Astrocyte of the spinal cord (primary cell): ENCODE data around the gene UNC5B.
A peak's percentile ranks its signal among the peaks of the same experiment; 100 is the strongest.
"Not testable (repeated sequence)": the region's sequence is repeated elsewhere in the genome, so short reads cannot be mapped to it uniquely, and the experiment has no call there.

ENCODE experiments used
- DNase-seq: peaks from one replicate; pipeline ENCODE4 v3.0.0; 2011; ENCODE audit warnings: low read depth, low spot score
- H3K4me3 ChIP-seq: 2 replicates; pipeline ENCODE4 v1.5.1; 2011; ENCODE audit warnings: low read depth, mild to moderate bottlenecking, low read length, moderate library complexity
- in situ Hi-C: cut with HindIII; loops from 2 replicates; pipeline ENCODE4 v1.10.0; 2017; ENCODE audit warnings: low sequenced_read_pairs
- TF ChIP-seq, protein P1 (sequence below): IDR thresholded peaks from 2 replicates; pipeline ENCODE4 v1.5.1; 2012; ENCODE audit warnings: low read depth, mild to moderate bottlenecking, low read length, inconsistent platforms

Gene UNC5B

GRCh38 chr10:71217266-71218045 lies 5.1 kb downstream of the UNC5B start:
- TF ChIP-seq, protein P1, sequence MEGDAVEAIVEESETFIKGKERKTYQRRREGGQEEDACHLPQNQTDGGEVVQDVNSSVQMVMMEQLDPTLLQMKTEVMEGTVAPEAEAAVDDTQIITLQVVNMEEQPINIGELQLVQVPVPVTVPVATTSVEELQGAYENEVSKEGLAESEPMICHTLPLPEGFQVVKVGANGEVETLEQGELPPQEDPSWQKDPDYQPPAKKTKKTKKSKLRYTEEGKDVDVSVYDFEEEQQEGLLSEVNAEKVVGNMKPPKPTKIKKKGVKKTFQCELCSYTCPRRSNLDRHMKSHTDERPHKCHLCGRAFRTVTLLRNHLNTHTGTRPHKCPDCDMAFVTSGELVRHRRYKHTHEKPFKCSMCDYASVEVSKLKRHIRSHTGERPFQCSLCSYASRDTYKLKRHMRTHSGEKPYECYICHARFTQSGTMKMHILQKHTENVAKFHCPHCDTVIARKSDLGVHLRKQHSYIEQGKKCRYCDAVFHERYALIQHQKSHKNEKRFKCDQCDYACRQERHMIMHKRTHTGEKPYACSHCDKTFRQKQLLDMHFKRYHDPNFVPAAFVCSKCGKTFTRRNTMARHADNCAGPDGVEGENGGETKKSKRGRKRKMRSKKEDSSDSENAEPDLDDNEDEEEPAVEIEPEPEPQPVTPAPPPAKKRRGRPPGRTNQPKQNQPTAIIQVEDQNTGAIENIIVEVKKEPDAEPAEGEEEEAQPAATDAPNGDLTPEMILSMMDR = peak; percentile 6
- H3K4me3 ChIP-seq = peak overlapping the region; percentile 43
- in situ Hi-C loops = no loop called here
- DNase-seq = peak; percentile 29

DNA sequence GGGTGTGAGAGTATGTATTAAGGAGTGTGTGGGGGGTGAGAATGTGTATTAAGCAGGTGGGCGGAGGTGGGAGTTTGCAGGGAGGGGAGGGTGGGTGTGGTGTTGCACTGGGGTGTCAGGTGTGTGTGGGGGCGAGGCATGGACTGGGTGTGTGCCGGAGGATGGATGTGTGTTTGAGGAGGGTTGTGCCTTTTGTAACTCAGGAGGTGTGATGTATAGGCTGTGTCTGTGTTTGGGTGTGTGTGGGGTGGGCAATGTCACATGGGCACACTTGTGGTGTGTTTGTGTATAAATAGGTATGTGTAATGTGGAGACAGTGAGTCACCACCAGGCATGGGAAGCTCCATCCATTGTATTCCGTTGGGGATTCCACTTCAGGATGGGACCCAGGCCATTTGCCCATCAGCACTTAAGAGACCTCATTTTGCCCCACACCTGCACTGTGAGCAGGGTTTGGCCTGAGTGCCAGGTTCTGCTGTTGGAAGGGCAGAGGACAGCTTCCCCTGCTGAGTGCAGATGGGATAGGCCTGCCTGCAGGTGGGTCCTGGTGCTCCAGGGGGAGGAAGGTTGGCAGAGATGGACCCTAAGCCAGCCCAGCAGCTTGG lies 5.8 kb downstream of the UNC5B start:
- H3K4me3 ChIP-seq = peak overlapping the region; percentile 43
- in situ Hi-C loops = no loop called here
- peak; percentile 56 for DNase-seq
- TF ChIP-seq, protein P1 = no peak

GRCh38 chr10:71218651-71219050 lies 6.3 kb downstream of the UNC5B start:
- in situ Hi-C loops = no loop called here
- H3K4me3 ChIP-seq = no peak overlapping the region
- no peak for DNase-seq
- TF ChIP-seq, protein P1 = no peak

- H3K4me3 ChIP-seq, in situ Hi-C loops, DNase-seq: not testable (repeated sequence)
Measured at GRCh38 chr10:71219236-71219917, 7.0 kb downstream of the UNC5B start.

GRCh38 chr10:71219918-71220688 lies 7.7 kb downstream of the UNC5B start:
- no peak for DNase-seq
- H3K4me3 ChIP-seq = no peak overlapping the region
- in situ Hi-C loops = no loop called here
- TF ChIP-seq, protein P1 = no peak

DNA sequence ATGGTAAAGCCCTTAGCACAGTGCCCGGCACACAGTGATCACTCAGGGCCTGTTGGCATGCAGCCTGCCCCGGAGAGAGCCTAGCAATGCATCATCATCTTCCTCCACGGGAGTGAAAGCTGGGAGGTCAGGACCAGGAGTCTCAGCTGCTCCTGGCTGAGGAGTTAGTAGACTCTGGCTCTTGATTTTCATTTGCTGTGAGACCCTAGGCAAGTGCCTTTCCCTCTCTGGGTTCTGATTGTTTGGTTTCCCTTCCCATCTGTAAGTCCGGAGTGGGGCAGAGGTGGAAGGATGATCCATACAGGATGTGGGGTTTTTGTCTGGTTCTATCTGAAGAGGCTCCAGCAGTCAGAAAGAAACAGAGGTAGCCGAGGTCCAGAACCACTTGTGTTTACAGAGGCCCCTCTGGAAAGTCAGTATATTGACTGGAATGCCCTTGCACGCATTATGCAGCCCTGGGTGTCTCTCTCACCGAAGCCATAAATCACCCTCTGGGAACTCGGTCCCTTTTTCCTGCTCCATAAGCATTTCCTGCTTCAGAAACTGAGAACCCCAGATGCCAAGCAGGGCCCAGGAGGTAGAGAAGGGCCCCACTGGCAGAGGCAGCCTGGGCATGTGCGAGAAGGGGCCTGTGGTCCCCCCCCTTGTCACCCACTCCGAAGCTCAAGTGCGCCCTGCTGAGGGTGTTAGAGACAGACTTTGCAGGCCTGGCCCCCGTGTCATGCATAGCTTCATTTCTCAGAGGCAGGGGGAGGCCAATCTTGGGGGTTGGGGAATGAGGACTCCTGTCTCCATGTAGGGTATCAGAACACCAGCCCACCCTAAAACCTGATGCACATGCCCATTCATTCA lies 8.5 kb downstream of the UNC5B start:
- no peak overlapping the region for H3K4me3 ChIP-seq
- in situ Hi-C loops = no loop called here
- no peak for DNase-seq
- TF ChIP-seq, protein P1 = no peak
